ENCODE data around the gene SDC1.
"Not testable (repeated sequence)": the region's sequence is repeated elsewhere in the genome, so short reads cannot be mapped to it uniquely, and the experiment has no call there.

The SDC1 gene, protein sequence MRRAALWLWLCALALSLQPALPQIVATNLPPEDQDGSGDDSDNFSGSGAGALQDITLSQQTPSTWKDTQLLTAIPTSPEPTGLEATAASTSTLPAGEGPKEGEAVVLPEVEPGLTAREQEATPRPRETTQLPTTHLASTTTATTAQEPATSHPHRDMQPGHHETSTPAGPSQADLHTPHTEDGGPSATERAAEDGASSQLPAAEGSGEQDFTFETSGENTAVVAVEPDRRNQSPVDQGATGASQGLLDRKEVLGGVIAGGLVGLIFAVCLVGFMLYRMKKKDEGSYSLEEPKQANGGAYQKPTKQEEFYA

GRCh38 chr2:20224716-20225293, at the start of gene SDC1:
Gene SDC1, minus strand, starts transcription at chr2:20225130. Its CDS starts 263 bp downstream, at chr2:20224867.
- peak; percentile 57 for DNase-seq

DNA sequence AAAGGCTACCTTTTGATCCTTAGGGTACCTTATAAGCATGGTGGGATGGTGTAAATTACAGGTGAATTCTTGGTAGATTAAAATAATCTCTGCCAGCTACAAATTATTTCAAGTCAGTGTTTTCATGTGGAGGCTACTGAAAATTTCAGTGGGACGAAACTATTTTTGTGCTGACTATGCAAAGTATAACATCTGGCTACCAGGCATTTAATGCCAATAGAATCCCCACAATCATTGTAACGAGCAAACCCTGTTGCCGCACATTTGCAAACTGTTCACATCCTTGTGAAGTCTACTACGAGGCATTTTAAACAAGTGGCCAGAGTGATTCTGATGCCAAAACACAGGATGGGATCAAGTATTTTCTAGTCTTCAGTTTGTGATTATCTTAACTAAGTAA, 48.1 kb upstream of the SDC1 start:
- DNase-seq: no peak

DNA sequence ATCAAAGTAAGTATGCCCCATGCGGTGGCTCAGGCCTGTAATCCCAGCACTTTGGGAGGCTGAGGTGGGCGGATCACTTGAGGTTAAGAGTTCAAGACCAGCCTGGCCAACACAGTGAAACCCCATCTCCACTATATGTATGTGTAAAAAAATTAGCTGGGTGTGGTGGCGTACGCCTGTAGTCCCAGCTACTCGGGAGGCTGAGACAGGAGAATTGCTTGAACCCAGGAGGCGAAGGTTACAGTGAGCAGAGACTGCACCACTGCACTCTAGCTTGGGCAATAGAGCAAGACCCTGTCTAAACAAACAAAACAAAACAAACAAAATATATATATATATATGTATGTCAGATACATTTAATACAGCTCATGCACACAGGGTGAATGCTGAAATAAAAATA, 43.4 kb upstream of the SDC1 start:
- DNase-seq: not testable (repeated sequence)

DNA sequence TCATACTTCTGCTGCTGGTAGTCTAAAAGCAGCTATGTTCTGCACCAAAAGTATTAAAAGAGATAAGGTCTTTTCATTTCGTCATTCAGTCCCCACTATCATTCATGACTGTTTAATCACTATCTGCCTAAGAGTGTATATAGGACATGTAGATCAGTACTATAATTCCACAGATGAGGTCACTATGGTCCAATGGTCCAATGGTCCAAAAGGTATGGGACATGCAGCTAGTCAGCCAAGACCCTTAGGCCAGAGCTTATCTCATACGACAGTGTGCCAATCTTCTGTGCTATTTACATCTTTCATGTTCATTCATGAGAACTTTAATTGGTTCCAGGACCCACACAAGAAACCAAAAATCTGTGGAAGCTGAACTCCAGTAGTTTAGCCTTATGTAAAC, 42.6 kb upstream of the SDC1 start:
- DNase-seq: no peak

GRCh38 chr2:20264629-20265028, 39.7 kb upstream of the SDC1 start:
- DNase-seq: no peak

DNA sequence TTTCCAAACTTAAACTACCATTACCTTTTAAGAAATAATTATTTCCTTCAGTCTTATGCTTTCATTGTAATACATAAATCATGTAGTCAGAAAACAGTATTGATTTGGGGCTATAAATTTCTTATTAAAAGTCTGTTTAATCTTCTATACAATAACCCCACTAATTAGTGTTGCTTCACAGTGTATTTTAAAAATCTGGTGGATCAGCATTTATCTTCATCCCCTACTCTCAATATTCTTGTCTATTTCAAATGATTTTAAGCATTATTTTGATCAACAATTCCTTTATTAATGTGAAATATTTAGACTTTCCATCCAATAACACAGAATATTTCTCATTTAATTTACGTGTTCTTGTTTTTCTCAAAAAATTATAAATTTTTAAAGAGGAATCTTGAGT, 32.5 kb upstream of the SDC1 start:
- no peak for DNase-seq

DNA sequence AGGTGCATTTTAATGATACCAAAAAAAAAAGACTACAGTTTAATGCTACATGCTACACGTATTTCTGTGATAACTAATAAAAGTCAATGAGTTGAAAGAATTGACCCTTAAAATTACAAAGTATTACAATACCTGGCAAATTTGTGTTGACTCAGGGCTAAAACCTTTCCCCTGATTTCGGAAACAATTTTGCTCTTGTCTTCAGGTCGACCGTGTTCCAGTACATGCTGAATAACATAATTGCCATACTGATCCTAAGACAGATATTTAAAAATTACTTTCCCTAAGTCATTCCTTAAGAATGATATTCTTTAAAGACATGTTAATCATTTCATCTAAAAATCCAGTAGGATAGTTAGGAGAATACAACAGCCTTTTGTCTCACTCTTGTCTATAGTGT, 29.8 kb upstream of the SDC1 start:
- no peak for DNase-seq

- no peak for DNase-seq
Observed at GRCh38 chr2:20250436-20250835, 25.5 kb upstream of the SDC1 start.

DNA sequence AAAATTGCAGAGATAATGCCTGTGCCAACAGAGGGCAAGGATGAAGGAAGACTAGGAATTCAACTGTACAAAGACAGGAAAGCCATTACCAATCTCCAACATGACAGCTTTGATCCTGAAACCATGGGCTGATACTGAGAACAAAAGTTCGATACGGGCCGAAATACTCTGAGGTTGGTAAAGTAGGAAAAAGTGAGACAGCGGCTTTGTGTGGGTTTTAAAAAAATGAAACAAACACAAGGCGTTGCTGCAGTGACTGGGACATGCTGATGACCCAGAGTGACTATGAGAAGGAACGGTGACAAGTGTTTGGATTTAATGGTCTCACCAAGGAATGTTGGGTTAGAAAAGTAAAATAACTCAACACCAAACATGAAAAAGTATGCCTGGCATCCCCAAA, 24.2 kb upstream of the SDC1 start:
- DNase-seq: no peak

- DNase-seq: no peak
Observed at GRCh38 chr2:20247084-20247483, 22.2 kb upstream of the SDC1 start.

GRCh38 chr2:20243637-20244036, 18.7 kb upstream of the SDC1 start:
- not testable (repeated sequence) for DNase-seq

- DNase-seq: no peak
Observed at GRCh38 chr2:20242727-20243377, 17.9 kb upstream of the SDC1 start.

- DNase-seq: no peak
Observed at GRCh38 chr2:20241973-20242726, 17.2 kb upstream of the SDC1 start.

DNA sequence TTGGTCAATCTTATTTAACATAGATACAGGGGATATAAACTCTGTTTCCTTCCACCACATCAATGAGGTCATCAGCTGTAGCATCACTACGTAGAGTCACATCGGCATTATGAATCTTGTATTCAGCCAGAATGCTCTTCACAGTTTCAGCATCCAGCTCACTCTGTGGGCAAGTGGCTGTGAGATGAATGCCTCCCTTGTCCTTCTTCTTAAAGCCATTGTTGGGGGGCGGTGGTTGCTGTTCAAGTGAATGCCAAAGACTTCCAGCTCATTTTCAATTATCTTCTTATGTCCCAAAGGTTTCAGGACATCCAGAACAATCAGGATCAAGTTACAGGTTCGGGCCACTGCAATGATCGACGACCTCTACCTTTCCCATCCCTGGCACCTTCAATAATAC, 15.4 kb upstream of the SDC1 start:
- DNase-seq: not testable (repeated sequence)

- no peak for DNase-seq
Observed at GRCh38 chr2:20236496-20236895, 11.6 kb upstream of the SDC1 start.

GRCh38 chr2:20235655-20236305, 10.8 kb upstream of the SDC1 start:
- DNase-seq: peak; percentile 33

DNA sequence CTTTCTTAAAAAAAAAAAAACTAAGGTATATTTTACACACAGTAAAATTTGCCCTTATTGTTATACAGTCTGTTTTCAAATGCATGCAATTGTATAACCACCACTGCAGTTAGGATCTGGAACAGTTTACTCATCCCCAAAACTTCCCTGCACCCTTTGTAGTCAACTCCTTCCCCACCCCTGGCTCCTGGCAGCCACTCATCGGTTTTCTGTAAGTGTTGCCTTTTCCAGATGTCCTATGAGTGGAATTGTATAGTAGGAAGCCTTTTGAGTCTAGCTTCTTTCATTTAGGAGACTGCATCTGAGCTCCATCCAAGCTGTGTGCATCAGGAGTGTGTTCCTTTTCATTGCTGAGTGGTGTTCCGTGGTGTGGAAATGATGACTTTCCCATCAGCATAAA, 9.7 kb upstream of the SDC1 start:
- not testable (repeated sequence) for DNase-seq

GRCh38 chr2:20232837-20233207, 7.9 kb upstream of the SDC1 start:
- DNase-seq: no peak

- DNase-seq: peak; percentile 65
Observed at GRCh38 chr2:20231598-20232026, 6.7 kb upstream of the SDC1 start.

DNA sequence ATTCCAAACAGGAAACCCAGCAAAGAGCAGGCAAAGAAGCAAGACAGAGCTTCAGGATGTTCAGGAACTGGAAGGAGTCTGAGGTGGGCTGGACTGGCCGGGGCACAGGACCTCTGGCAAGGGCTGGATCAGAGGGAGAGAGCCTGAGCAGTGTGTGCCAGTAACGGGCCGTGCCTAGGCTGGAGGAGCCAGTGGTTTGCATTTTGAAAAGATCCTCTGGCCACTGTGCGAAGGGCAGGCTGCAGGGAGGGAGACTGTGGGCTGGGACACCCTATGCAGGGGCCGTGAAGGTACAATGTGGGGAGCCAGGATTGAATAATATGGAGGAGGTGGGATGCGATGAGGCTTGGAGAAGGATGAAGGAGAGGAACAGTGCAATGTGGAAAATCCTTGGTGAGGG, 6.2 kb upstream of the SDC1 start:
- no peak for DNase-seq

- no peak for DNase-seq
Observed at GRCh38 chr2:20230114-20230425, 5.1 kb upstream of the SDC1 start.

- no peak for DNase-seq
Observed at GRCh38 chr2:20229322-20230113, 4.6 kb upstream of the SDC1 start.

Measured in NCI-H226 (cell line).